IMR-90 (cell line): ENCODE data around the gene GALP. TPM values are rescaled to one million over a fixed set of nuclear protein-coding genes. Genes with fewer than 3 reads are reported as not detected.
A peak's percentile ranks its signal among the peaks of the same experiment; 100 is the strongest.

Experiments
- ATAC-seq: fragments of 200-7000 bp; cut with Tn5 transposase; 2 replicates; pipeline ENCODE4 v1.9.1; 2020; ENCODE audit warnings: low read depth, mild to moderate bottlenecking, moderate library complexity
- BruUV-seq: library from RNA; stranded (reverse); fragments of 400-500 nt; replicated peaks from 2 replicates; lab custom pipeline; 2021; lab: Mats Ljungman, UMichigan
- CTCF ChIA-PET: fragments of 300-600 bp; formaldehyde crosslinking; extraction: SDS; loops from one replicate; lab custom pipeline; 2021; ENCODE audit warnings: antibody characterized with exemption; lab: Yijun Ruan, JAX
- POLR2A ChIA-PET: fragments of 300-600 bp; sonication (Branson Sonifier 250); formaldehyde crosslinking; loops from one replicate; lab custom pipeline; 2022; ENCODE audit warnings: antibody characterized with exemption; ENCODE audit not compliant: unreplicated experiment; lab: Charles Lee
- DNase-seq: peaks from one replicate; pipeline ENCODE4 v3.0.0; 2013
- H2AFZ ChIP-seq: replicated peaks from 2 replicates; pipeline ENCODE3; 2013; ENCODE audit warnings: low read length, mild to moderate bottlenecking; ENCODE audit not compliant: poor library complexity
- H2AK5ac ChIP-seq: 2 replicates; pipeline ENCODE4 v1.6.1; 2013; ENCODE audit warnings: low read depth, low read length, inconsistent platforms
- H2AK9ac ChIP-seq: replicated peaks from 2 replicates; pipeline ENCODE3; 2013; ENCODE audit warnings: mild to moderate bottlenecking, low read depth, low read length, moderate library complexity; ENCODE audit not compliant: poor library complexity
- H2BK120ac ChIP-seq: 2 replicates; pipeline ENCODE4 v1.6.1; 2013; ENCODE audit warnings: low read depth, low read length, inconsistent platforms
- H2BK15ac ChIP-seq: 3 replicates; pipeline ENCODE4 v1.6.1; 2013; ENCODE audit warnings: low read depth, low read length, inconsistent platforms
- H2BK20ac ChIP-seq: 2 replicates; pipeline ENCODE4 v1.6.1; 2013; ENCODE audit warnings: low read depth, mild to moderate bottlenecking, inconsistent platforms, low read length, moderate library complexity
- H2BK5ac ChIP-seq: 2 replicates; pipeline ENCODE4 v1.6.1; 2013; ENCODE audit warnings: mild to moderate bottlenecking, low read depth, low read length, inconsistent platforms; ENCODE audit not compliant: poor library complexity, severe bottlenecking
- H3K14ac ChIP-seq: replicated peaks from 2 replicates; pipeline ENCODE4 v1.6.1; 2013; ENCODE audit warnings: low read depth, low read length, inconsistent platforms
- H3K18ac ChIP-seq: 2 replicates; pipeline ENCODE4 v1.6.1; 2013; ENCODE audit warnings: low read depth, low read length, control low read depth
- H3K23ac ChIP-seq: 2 replicates; pipeline ENCODE4 v1.6.1; 2013; ENCODE audit warnings: low read depth, low read length, inconsistent platforms
- H3K27ac ChIP-seq: 2 replicates; pipeline ENCODE4 v1.5.1; 2013; ENCODE audit warnings: mild to moderate bottlenecking, control low read depth, low read length; ENCODE audit not compliant: insufficient read depth
- H3K27me3 ChIP-seq: 2 replicates; pipeline ENCODE4 v1.6.1; 2013; ENCODE audit warnings: low read length; ENCODE audit not compliant: control insufficient read depth, insufficient read depth
- H3K36me3 ChIP-seq: 2 replicates; pipeline ENCODE4 v1.6.1; 2013; ENCODE audit warnings: low read length, mixed read lengths; ENCODE audit not compliant: control insufficient read depth, insufficient read depth
- H3K4ac ChIP-seq: 2 replicates; pipeline ENCODE4 v1.6.1; 2013; ENCODE audit warnings: low read depth, low read length, inconsistent platforms
- H3K4me1 ChIP-seq: 2 replicates; pipeline ENCODE4 v1.6.1; 2013; ENCODE audit warnings: low read length, mixed read lengths; ENCODE audit not compliant: control insufficient read depth, insufficient read depth
- H3K4me2 ChIP-seq: 2 replicates; pipeline ENCODE4 v1.6.1; 2013; ENCODE audit warnings: low read depth, mild to moderate bottlenecking, control low read depth, low read length, moderate library complexity
- H3K4me3 ChIP-seq: 2 replicates; pipeline ENCODE4 v1.5.1; 2013; ENCODE audit warnings: low read depth, mild to moderate bottlenecking, control low read depth, low read length, moderate library complexity; ENCODE audit not compliant: insufficient read depth
- H3K56ac ChIP-seq: 2 replicates; pipeline ENCODE4 v1.6.1; 2013; ENCODE audit warnings: low read length, inconsistent platforms; ENCODE audit not compliant: insufficient read depth; ENCODE audit errors: extremely low read depth
- H3K79me1 ChIP-seq, 2 experiments: 2 replicates each; pipeline ENCODE4 v1.6.1; 2013; ENCODE audit warnings: low read length in 2 of 2, inconsistent platforms in 1 of 2, low read depth in 1 of 2
- H3K9ac ChIP-seq: 2 replicates; pipeline ENCODE4 v1.6.1; 2013; ENCODE audit warnings: low read depth, low read length, control low read depth
- H3K9me1 ChIP-seq: 2 replicates; pipeline ENCODE4 v1.6.1; 2013; ENCODE audit warnings: low read length, inconsistent platforms; ENCODE audit not compliant: insufficient read depth
- H3K9me3 ChIP-seq: 2 replicates; pipeline ENCODE4 v1.6.1; 2013; ENCODE audit warnings: low read length; ENCODE audit not compliant: control insufficient read depth, insufficient read depth
- H4K20me1 ChIP-seq: 2 replicates; pipeline ENCODE4 v1.6.1; 2013; ENCODE audit warnings: low read length, inconsistent platforms; ENCODE audit not compliant: insufficient read depth
- H4K5ac ChIP-seq: 2 replicates; pipeline ENCODE4 v1.6.1; 2013; ENCODE audit warnings: mild to moderate bottlenecking, low read depth, low read length, control low read depth
- H4K8ac ChIP-seq, 2 experiments: 2 replicates each; pipeline ENCODE4 v1.6.1; 2013; ENCODE audit warnings: low read depth in 2 of 2, low read length in 2 of 2, control low read depth in 1 of 2, inconsistent platforms in 1 of 2
- H4K91ac ChIP-seq: 2 replicates; pipeline ENCODE4 v1.6.1; 2013; ENCODE audit warnings: low read depth, low read length, inconsistent platforms; ENCODE audit not compliant: insufficient read depth
- BHLHE40 ChIP-seq: fragments of 150-350 bp; IDR thresholded peaks from 2 replicates; pipeline ENCODE4 v1.6.1; 2016; ENCODE audit warnings: mild to moderate bottlenecking, low read depth, low read length
- CEBPB ChIP-seq: IDR thresholded peaks from 2 replicates; pipeline ENCODE4 v1.6.1; 2012; ENCODE audit warnings: low read depth, low read length, improper control_type of control experiment
- CHD1 ChIP-seq: IDR thresholded peaks from 2 replicates; pipeline ENCODE4 v1.6.1; 2012; ENCODE audit warnings: low read depth, low read length, improper control_type of control experiment
- CTCF ChIP-seq: conservative IDR thresholded peaks from 2 replicates; pipeline ENCODE4 v1.5.1; 2012; ENCODE audit warnings: mild to moderate bottlenecking, low read depth, low read length, improper control_type of control experiment
- ELK1 ChIP-seq: fragments of 150-350 bp; IDR thresholded peaks from 2 replicates; pipeline ENCODE4 v1.6.1; 2016; ENCODE audit warnings: low read depth, mild to moderate bottlenecking, low read length, moderate library complexity, borderline replicate concordance
- MAFK ChIP-seq: IDR thresholded peaks from 2 replicates; pipeline ENCODE4 v1.6.1; 2012; ENCODE audit warnings: low read depth, low read length, improper control_type of control experiment
- MAZ ChIP-seq: IDR thresholded peaks from 2 replicates; pipeline ENCODE4 v1.6.1; 2012; ENCODE audit warnings: low read depth, mild to moderate bottlenecking, low read length, improper control_type of control experiment, moderate library complexity, borderline replicate concordance
- NFE2L2 ChIP-seq: fragments of 150-350 bp; IDR thresholded peaks from 2 replicates; pipeline ENCODE4 v1.6.1; 2016; ENCODE audit warnings: low read depth, mild to moderate bottlenecking, low read length
- POLR2A ChIP-seq: IDR thresholded peaks from 2 replicates; pipeline ENCODE4 v1.6.1; 2012; ENCODE audit warnings: mild to moderate bottlenecking, low read depth, low read length
- RAD21 ChIP-seq: IDR thresholded peaks from 2 replicates; pipeline ENCODE4 v1.6.1; 2012; ENCODE audit warnings: low read length, improper control_type of control experiment
- RCOR1 ChIP-seq: IDR thresholded peaks from 2 replicates; pipeline ENCODE4 v1.6.1; 2012; ENCODE audit warnings: mild to moderate bottlenecking, low read length, improper control_type of control experiment; ENCODE audit not compliant: insufficient replicate concordance
- RFX5 ChIP-seq: IDR thresholded peaks from 2 replicates; pipeline ENCODE4 v1.8.0; 2012; ENCODE audit warnings: low read depth, mild to moderate bottlenecking, low read length, moderate library complexity
- SMC3 ChIP-seq: fragments of 150-350 bp; IDR thresholded peaks from 2 replicates; pipeline ENCODE4 v1.6.1; 2016; ENCODE audit warnings: low read depth, mild to moderate bottlenecking, antibody characterized with exemption, low read length, moderate library complexity
- USF2 ChIP-seq: fragments of 150-350 bp; IDR thresholded peaks from 2 replicates; pipeline ENCODE4 v1.6.1; 2017; ENCODE audit warnings: mild to moderate bottlenecking, antibody characterized with exemption, low read length, low read depth
- WGBS, 2 experiments: methylation state at CpG; one replicate each; pipeline versions ENCODE4 v1.1.5 to v1.1.7; 2013; ENCODE audit warnings: missing lambda C conversion rate in 2 of 2; ENCODE audit not compliant: insufficient read length in 1 of 2; ENCODE audit errors: extremely low coverage in 2 of 2; 5-methylcytosine and 5-hydroxymethylcytosine counted together
- dilution Hi-C: fragments of 300-500 bp; cut with HindIII; formaldehyde crosslinking; loops from one replicate; pipeline ENCODE4 v1.14.3; 2018; ENCODE audit warnings: low sequenced_read_pairs; ENCODE audit not compliant: unreplicated experiment
- in situ Hi-C: fragments of 300-500 bp; cut with MboI; formaldehyde crosslinking; loops from 3 replicates; pipeline ENCODE4 v1.14.3; 2019; ENCODE audit warnings: low sequenced_read_pairs, inconsistent platforms, mixed read lengths
- intact Hi-C: fragments of 100-400 bp; cut with micrococcal nuclease; formaldehyde crosslinking; loops from 2 replicates; pipeline ENCODE4 v1.10.0; 2022
- polyA plus RNA-seq, 3 experiments: library from polyadenylated mRNA; depleted of rRNA; stranded (reverse); fragments of >200 nt; gene quantifications; 2 replicates each; pipeline ENCODE4 v1.2.3, GENCODE V29; 2012; ENCODE audit warnings: low replicate concordance in 1 of 3
- total RNA-seq: library from RNA; depleted of rRNA; stranded (reverse); fragments of >200 nt; gene quantifications from 2 replicates; pipeline ENCODE4 v1.2.3, GENCODE V29; 2012

GALP gene
- total and polyA plus RNA-seq, 2 of the 4 experiments (the other 2 are of a cell fraction) = not detected

- H2BK120ac ChIP-seq = no peak overlapping the region
- peak overlapping the region; percentile 75 for H2AFZ ChIP-seq
- no peaks in the 10 kb centered on the region for H3K36me3 ChIP-seq
- no peak overlapping the region for H3K23ac ChIP-seq
- peak; percentile 66 for ATAC-seq
- WGBS, 2 experiments = 14% methylated on average over 63 of the region's 79 CpGs; no CpG with 5 or more reads in 1 of the 2 experiments
- no peak overlapping the region for H4K5ac ChIP-seq
- H3K79me1 ChIP-seq = no peaks in the 10 kb centered on the region
- no peak overlapping the region for H3K14ac ChIP-seq
- no peak overlapping the region for H4K8ac ChIP-seq
- intact Hi-C loops (no loop called here), in situ Hi-C loops (no loop called here), dilution Hi-C loops (no loop called here)
- peak; percentile 4 for DNase-seq
- H4K91ac ChIP-seq = no peak overlapping the region
- no peak overlapping the region for H2BK15ac ChIP-seq
- no peak overlapping the region for H3K4ac ChIP-seq
- no peak overlapping the region for H3K56ac ChIP-seq
- no peaks in the 10 kb centered on the region for H3K4me1 ChIP-seq
- ChIA-PET CTCF (interaction anchor here (0.7 kb wide), 1 partner anchor 1547 kb away, joined by 3 read pairs; no protein-coding TSS in a partner anchor), POLR2A (no interaction called here)
- H2BK20ac ChIP-seq = no peak overlapping the region
- no peak overlapping the region for H2AK5ac ChIP-seq
- no peak overlapping the region for H2AK9ac ChIP-seq
- no peaks in the 10 kb centered on the region for H3K27me3 ChIP-seq
- no peaks in the 10 kb centered on the region for H4K20me1 ChIP-seq
- H3K27ac ChIP-seq = no peak overlapping the region
- no peak overlapping the region; the same call in 1 of the 2 replicates for H3K4me3 ChIP-seq
- BruUV-seq = no TSS peak
- no peaks in the 10 kb centered on the region for H3K9me1 ChIP-seq
- H3K9me3 ChIP-seq = peaks cover 5% of the 10 kb centered on the region; the same call in 1 of the 2 replicates
- H3K4me2 ChIP-seq = no peak overlapping the region; the same call in 1 of the 2 replicates
- H3K18ac ChIP-seq = no peak overlapping the region
- no peak overlapping the region for H2BK5ac ChIP-seq
- no peak overlapping the region for H3K9ac ChIP-seq
- TF ChIP-seq CEBPB (no peak), CTCF (no peak), RCOR1 (no peak), BHLHE40 (no peak), RFX5 (no peak), USF2 (no peak), NFE2L2 (no peak), MAFK (no peak), POLR2A (no peak), ELK1 (no peak), CHD1 (no peak), RAD21 (no peak), MAZ (no peak), SMC3 (no peak)
These were observed 41.5 kb downstream of the GALP start for GRCh38 chr19:56217039-56217949.
